B cell (primary cell): ENCODE data around the gene FOXL1.

Experiments
- CTCF ChIP-seq: fragments of 200-600 bp; IDR thresholded peaks from one replicate; pipeline ENCODE4 v1.8.0; 2022; ENCODE audit warnings: antibody characterized with exemption, mild to moderate bottlenecking
- EZH2 ChIP-seq: IDR thresholded peaks from 2 replicates; pipeline ENCODE4 v1.6.1; 2012; ENCODE audit warnings: borderline replicate concordance, low read depth, mild to moderate bottlenecking, moderate library complexity, low read length; ENCODE audit not compliant: insufficient read depth, poor library complexity, severe bottlenecking

- TF ChIP-seq CTCF: no peak
- no peak for TF ChIP-seq EZH2
These were observed 37.5 kb upstream of the FOXL1 start for GRCh38 chr16:86540894-86541293.
